ENCODE data around the gene GJA5.

Gene GJA5

GRCh38 chr1:147785794-147786506, 25.5 kb upstream of the GJA5 start:
- no peaks in the 10 kb centered on the region for H3K36me3 Mint-ChIP-seq (ENCODE audit: low read depth)
- peaks cover 40% of the 10 kb centered on the region for H3K4me1 Mint-ChIP-seq
- no peaks in the 10 kb centered on the region for H3K9me3 Mint-ChIP-seq
- no peak for TF ChIP-seq CTCF (IDR thresholded peaks at IDR 0.05; ENCODE audit: unreplicated experiment in 3 of 3)
- H3K27ac Mint-ChIP-seq = peak overlapping the region in 2 of 3 experiments; percentile 19 to 86
- peaks cover 2% of the 10 kb centered on the region for H3K27me3 Mint-ChIP-seq (ENCODE audit: low read depth)
- H3K4me3 Mint-ChIP-seq = no peak overlapping the region

GRCh38 chr1:147784941-147785340, 24.5 kb upstream of the GJA5 start:
- Mint-ChIP-seq H3K9me3 (no peaks in the 10 kb centered on the region), H3K4me3 (no peak overlapping the region), H3K27ac (no peak overlapping the region), H3K27me3 (ENCODE audit: low read depth) (peaks cover 10% of the 10 kb centered on the region), H3K36me3 (ENCODE audit: low read depth) (no peaks in the 10 kb centered on the region), H3K4me1 (peaks cover 43% of the 10 kb centered on the region)
- TF ChIP-seq CTCF (IDR thresholded peaks at IDR 0.05; ENCODE audit: unreplicated experiment in 3 of 3) = no peak

- H3K4me3 Mint-ChIP-seq = no peak overlapping the region
- H3K36me3 Mint-ChIP-seq (ENCODE audit: low read depth) = no peaks in the 10 kb centered on the region
- no peak for TF ChIP-seq CTCF (IDR thresholded peaks at IDR 0.05; ENCODE audit: unreplicated experiment in 3 of 3)
- peaks cover 14% of the 10 kb centered on the region for H3K4me1 Mint-ChIP-seq
- H3K27me3 Mint-ChIP-seq (ENCODE audit: low read depth) = peaks cover 16% of the 10 kb centered on the region
- no peaks in the 10 kb centered on the region for H3K9me3 Mint-ChIP-seq
- peak overlapping the region in 1 of 3 experiments; percentile 30 for H3K27ac Mint-ChIP-seq
These were observed 20.7 kb upstream of the GJA5 start for GRCh38 chr1:147781056-147781471.

- TF ChIP-seq CTCF (IDR thresholded peaks at IDR 0.05; ENCODE audit: unreplicated experiment in 3 of 3) = no peak
- no peak overlapping the region for H3K27ac Mint-ChIP-seq
- H3K4me3 Mint-ChIP-seq = no peak overlapping the region
- H3K4me1 Mint-ChIP-seq = peaks cover 30% of the 10 kb centered on the region
- peaks cover 27% of the 10 kb centered on the region for H3K27me3 Mint-ChIP-seq (ENCODE audit: low read depth)
- H3K36me3 Mint-ChIP-seq (ENCODE audit: low read depth) = no peaks in the 10 kb centered on the region
- H3K9me3 Mint-ChIP-seq = no peaks in the 10 kb centered on the region
These were observed 17.3 kb upstream of the GJA5 start for GRCh38 chr1:147777694-147778093.

GRCh38 chr1:147773215-147773715, 12.9 kb upstream of the GJA5 start:
- no peak for TF ChIP-seq CTCF (IDR thresholded peaks at IDR 0.05; ENCODE audit: unreplicated experiment in 3 of 3)
- H3K36me3 Mint-ChIP-seq (ENCODE audit: low read depth) = no peaks in the 10 kb centered on the region
- peaks cover 64% of the 10 kb centered on the region for H3K4me1 Mint-ChIP-seq
- H3K27ac Mint-ChIP-seq = peak overlapping the region; percentile 37 to 86 (median 63)
- H3K4me3 Mint-ChIP-seq = peak overlapping the region; percentile 83 to 87 (median 86)
- H3K9me3 Mint-ChIP-seq = no peaks in the 10 kb centered on the region
- H3K27me3 Mint-ChIP-seq (ENCODE audit: low read depth) = peaks cover 16% of the 10 kb centered on the region

GRCh38 chr1:147772570-147772969, 12.2 kb upstream of the GJA5 start:
- Mint-ChIP-seq H3K4me1 (peaks cover 71% of the 10 kb centered on the region), H3K27ac (peak overlapping the region; percentile 37 to 86 (median 63)), H3K27me3 (ENCODE audit: low read depth) (peaks cover 13% of the 10 kb centered on the region), H3K4me3 (peak overlapping the region; percentile 83 to 87 (median 86)), H3K9me3 (no peaks in the 10 kb centered on the region), H3K36me3 (ENCODE audit: low read depth) (no peaks in the 10 kb centered on the region)
- no peak for TF ChIP-seq CTCF (IDR thresholded peaks at IDR 0.05; ENCODE audit: unreplicated experiment in 3 of 3)
